GM20000 (cell line): ENCODE data around the gene PTPRM.

Experiments used
- DNase-seq: peaks from one replicate; pipeline ENCODE4 v3.0.0; 2012; ENCODE audit warnings: low spot score
- CTCF ChIP-seq: IDR thresholded peaks from 2 replicates; pipeline ENCODE4 v1.5.1; 2012; ENCODE audit warnings: mild to moderate bottlenecking, control low read depth; ENCODE audit errors: extremely low read depth, missing control alignments

The PTPRM gene

GRCh38 chr18:7894592-7894991 lies 327.5 kb downstream of the PTPRM start:
- no peak for DNase-seq
- TF ChIP-seq CTCF = no peak

- no peak for TF ChIP-seq CTCF
- no peak for DNase-seq
These were observed 328.2 kb downstream of the PTPRM start for GRCh38 chr18:7895346-7895745.

GRCh38 chr18:7896161-7896560 lies 329.0 kb downstream of the PTPRM start:
- no peak for TF ChIP-seq CTCF
- DNase-seq = no peak

- DNase-seq = no peak
- no peak for TF ChIP-seq CTCF
These were observed 329.8 kb downstream of the PTPRM start for GRCh38 chr18:7896805-7897518.

- TF ChIP-seq CTCF = no peak
- no peak for DNase-seq
These were observed 331.1 kb downstream of the PTPRM start for GRCh38 chr18:7898181-7898580.

GRCh38 chr18:7899078-7899477 lies 332.0 kb downstream of the PTPRM start:
- DNase-seq = no peak
- no peak for TF ChIP-seq CTCF

GRCh38 chr18:7900091-7900490 lies 333.0 kb downstream of the PTPRM start:
- TF ChIP-seq CTCF = no peak
- DNase-seq = no peak
